Right lung (tissue), 5 donors: ENCODE measurements around the gene CD300LD. TPM values are rescaled to one million over a fixed set of nuclear protein-coding genes. Genes with fewer than 3 reads are reported as not detected.
"Not testable (repeated sequence)": the region's sequence is repeated elsewhere in the genome, so short reads cannot be mapped to it uniquely, and the experiment has no call there.

Experiments
- DNase-seq, 2 donors: peaks; one replicate each; pipeline ENCODE4 v3.0.0-alpha.2; 2013
- polyA plus RNA-seq, 5 donors: library from polyadenylated mRNA; unstranded; fragments of 120-200 nt; gene quantifications; one replicate each; pipeline versions ENCODE4 v1.2.1 to v1.2.3, GENCODE V29; 2013; ENCODE audit warnings: inconsistent platforms in 1 of 5, low replicate concordance in 1 of 5; ENCODE audit not compliant: insufficient read length in 5 of 5, insufficient read depth in 1 of 5

The CD300LD gene
- polyA plus RNA-seq, 5 donors, result 0.08 TPM; not detected in 4

DNA sequence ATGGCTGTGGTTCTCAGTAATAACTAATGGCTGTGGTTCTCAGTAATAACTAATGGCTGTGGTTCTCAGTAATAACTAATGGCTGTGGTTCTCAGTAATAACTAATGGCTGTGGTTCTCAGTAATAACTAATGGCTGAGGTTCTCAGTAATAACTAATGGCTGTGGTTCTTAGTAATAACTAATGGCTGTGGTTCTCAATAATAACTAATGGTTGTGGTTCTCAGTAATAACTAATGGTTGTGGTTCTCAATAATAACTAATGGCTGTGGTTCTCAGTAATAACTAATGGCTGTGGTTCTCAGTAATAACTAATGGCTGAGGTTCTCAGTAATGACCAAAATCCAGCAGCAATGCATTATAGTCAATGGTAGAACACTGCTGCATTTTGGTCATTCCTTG lies 18.4 kb downstream of the CD300LD start:
- DNase-seq, result not testable (repeated sequence)

- DNase-seq, result no peak
Measured at GRCh38 chr17:74573169-74573568, 18.9 kb downstream of the CD300LD start.

DNA sequence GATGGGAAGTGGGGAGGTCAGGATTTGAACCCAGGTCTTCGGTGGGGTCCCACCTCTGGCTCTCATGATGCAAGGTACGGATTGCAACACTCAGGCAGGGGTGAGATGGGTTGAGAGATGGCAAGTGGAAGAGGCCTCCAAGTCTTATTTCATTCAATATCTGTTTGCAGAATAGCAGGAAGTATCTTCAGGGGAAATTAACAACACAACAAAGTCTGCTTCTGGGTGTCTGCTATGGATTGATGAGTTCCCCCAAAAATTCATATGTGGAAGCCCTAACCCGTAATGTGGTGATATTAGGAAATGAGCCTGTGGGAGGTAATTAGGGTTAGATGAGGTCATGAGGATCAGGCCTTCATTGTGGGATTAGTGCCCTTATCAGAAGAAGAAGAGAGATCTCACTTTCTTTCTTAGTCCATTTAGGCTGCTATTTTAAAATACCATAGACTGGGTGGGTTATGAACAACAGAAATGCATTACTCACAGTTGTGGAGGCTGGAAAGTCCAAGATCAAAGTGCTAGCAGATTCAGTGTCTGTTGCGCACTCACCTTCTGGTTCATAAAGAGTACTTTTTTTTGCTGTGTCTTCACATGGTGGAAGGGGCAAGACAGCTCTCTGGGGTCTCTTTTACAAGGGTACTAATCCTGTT lies 20.3 kb downstream of the CD300LD start:
- DNase-seq, result no peak

DNA sequence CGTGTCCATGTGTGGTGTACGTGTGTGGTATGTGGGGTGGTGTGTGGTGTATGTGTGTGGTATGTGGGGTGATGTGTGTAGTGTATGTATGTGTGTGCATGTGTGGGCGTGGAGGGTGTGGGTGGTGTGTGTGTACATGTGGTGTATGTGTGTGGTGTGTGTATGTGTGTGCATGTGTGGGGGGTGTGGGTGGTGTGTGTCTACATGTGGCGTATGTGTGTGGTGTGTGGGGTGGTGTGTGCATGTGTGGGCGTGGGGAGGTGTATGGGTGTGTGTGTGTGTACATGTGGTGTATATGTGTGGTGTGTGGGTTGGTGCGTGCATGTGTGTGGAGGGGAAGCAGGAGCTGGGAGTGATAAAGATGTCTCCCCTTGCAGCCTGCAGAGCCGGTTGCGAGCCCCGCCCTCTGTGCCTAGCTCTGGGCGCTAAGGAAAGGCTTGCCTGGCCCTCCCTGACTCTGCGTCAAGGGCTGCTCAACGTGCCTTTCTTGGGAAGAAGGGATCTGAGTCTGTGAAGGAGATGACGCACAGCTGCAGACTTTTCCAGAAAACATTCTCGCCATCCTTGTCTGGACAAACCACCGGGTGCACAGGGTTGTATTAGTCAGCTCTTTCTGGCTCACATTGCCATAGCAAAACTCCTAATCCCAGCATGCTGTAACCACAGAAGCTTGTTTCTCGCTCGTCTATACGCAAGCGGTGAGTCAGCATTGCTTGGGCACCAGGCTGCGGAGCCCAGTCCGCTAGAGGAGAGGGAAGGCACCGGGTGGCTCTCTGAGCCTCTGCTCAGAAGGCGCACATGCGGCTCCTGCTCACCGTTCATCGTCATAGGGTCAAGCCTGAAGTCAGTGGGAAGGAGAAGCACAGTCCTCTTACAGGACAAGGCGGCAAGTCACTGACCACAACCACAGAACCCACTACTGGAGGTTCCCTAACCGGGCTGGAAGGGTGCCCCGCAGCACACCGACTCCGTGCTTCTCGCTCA lies 22.8 kb downstream of the CD300LD start:
- peak in 1 of 2 donors; percentile 2 for DNase-seq

DNA sequence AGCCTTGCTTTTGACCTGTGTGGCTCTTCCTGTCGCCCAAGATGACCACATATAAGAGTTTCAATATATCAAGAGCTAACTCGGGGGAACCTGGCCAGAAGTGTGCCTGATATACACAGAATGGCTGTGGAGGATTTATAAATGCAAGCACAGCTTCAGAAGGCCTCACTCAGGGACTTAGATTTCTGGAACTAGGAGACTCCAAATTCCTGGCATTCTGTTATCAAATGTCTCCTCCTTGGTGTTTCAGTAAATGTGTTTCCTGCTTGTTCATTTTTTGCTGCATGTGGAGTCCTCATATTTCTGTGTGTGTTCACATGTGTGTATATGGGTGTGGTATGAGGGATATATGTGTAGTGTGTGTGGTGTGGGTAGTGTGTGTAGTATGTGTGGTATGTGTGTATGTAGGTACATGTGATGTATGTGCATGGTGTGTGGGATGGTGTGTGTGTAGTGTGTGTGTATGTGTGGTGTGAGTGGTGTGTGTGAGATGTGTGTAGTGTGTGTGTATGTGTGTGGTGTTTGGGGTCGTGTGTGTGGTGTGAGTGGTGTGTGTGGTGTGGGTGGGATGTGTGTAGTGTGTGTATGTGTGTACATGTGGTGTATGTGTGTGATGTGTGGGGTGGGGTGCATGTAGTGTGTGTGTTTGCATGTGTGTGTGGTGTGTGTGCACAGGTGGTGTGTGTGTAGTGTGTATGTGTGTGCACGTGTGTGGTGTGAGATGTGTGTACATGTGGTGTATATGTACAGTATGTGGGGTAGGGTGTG lies 23.8 kb downstream of the CD300LD start:
- DNase-seq, result no peak

- DNase-seq, result no peak
Measured at GRCh38 chr17:74567397-74567796, 24.7 kb downstream of the CD300LD start, which contains the start of gene CD300H. Gene CD300H, minus strand, starts transcription at chr17:74567509.

- peak in 1 of 2 donors; percentile 2 for DNase-seq
Measured at GRCh38 chr17:74566132-74566753, 25.8 kb downstream of the CD300LD start.

DNA sequence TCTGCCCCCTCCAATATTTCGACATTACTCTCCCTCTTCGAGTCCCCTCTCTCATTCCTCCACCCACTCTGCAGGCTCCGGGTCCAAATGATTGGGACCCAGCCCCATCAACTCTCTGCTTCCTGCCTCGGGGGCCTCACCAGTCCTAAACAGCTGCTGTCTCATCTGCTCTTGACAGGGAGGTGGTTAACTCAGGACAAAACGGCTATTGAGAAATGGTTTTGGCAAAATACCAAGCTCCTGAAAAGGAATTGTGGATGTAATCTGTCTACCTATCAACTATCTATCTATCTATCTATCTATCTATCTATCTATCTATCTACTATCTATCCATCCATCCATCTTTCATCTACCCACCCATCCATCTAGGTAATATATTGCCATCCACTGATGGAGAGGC lies 27.0 kb downstream of the CD300LD start:
- no peak for DNase-seq

DNA sequence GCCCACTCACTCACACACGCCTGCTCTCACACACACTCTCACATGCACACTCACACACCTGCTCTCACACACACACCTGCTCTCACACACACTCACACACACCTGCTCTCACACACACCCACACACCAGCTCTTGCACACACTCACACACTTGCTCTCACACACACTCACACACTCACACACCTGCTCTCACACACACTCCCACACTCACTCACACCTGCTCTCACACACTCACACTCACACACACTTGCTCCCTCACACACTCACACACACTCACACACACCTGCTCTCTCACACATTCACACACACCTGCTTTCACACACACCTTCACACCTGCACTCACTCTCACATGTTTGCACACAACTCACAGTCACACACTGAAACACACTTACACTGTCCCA lies 28.7 kb downstream of the CD300LD start:
- DNase-seq, result no peak

- DNase-seq, result no peak
Measured at GRCh38 chr17:74561586-74561985, 30.5 kb downstream of the CD300LD start.

DNA sequence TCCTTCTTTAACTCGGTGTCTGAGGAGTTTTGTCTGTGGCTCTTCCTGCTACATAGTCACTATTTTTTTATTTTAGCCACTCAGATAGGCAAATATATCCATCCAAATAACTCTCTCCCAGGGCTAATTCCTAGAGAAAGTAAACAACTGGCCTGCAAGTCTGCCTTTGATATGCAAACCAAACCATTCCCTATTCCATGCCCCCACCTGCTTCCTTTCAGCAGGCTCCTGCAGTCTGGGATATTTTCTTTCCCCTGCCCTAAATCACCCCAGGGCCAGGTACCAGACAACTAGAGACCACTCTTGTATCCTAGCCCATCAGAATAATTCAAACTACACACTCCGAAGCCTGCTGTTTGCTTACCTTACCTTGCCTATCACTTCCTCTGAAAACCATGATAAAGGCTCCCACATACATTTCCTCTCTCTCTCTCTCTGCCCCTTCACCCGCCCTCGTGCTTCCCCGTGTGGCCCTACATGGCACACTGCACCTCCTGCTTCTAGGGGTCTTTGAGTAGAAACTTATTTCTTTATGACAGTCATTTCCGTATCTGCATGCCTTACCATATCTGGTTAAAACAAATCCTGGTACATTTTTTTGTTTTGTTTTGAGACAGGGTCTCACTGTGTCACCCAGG lies 33.1 kb downstream of the CD300LD start:
- no peak for DNase-seq

- not testable (repeated sequence) for DNase-seq
Measured at GRCh38 chr17:74558402-74558801, 33.7 kb downstream of the CD300LD start.

- no peak for DNase-seq
Measured at GRCh38 chr17:74555427-74555940, 36.6 kb downstream of the CD300LD start.

- no peak for DNase-seq
Measured at GRCh38 chr17:74554909-74555308, 37.2 kb downstream of the CD300LD start.

DNA sequence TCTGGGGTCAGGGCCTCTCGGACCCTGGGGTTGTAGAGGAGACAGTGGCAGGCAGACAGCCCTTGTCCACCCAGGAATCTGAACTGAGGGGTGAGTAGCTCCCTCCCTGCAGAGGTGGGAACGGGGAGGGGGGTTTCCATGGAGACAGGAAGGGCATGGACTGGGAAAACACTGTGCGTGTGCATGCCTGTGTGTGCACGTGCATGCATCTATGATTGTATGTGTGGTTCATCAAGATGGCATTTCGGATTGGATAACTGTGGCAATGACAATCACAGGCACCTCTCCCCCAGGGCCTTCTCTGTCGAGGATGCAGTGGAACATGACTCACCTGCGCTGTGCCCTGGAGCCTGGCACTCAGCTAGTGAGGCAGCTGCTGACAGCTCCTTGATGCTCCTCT lies 40.0 kb downstream of the CD300LD start:
- no peak for DNase-seq

- DNase-seq, result no peak
Measured at GRCh38 chr17:74550602-74551001, 41.5 kb downstream of the CD300LD start.

GRCh38 chr17:74549343-74549742 lies 42.7 kb downstream of the CD300LD start:
- DNase-seq, result no peak

- DNase-seq, result no peak
Measured at GRCh38 chr17:74547736-74548135, 44.3 kb downstream of the CD300LD start.

DNA sequence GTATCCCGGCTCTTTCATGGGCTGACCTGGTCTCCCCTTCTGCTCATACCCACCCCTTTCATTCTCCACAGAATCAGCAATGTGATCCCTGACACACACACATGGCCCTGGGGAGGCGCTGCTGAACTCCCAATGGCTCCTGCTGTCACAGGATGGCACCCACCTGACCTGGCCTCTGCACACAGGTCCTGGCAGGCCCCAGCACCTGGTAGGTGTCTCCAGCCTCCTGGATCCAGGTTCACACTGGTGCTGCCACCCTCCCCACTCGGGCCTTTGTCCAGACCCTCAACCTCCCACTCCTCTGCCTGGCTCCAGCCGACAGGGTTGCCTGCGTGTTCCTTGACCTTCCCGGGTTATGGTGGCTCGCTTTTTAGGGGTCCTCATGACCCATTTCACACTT lies 44.8 kb downstream of the CD300LD start:
- no peak for DNase-seq

- no peak for DNase-seq
Measured at GRCh38 chr17:74546586-74546985, 45.5 kb downstream of the CD300LD start.

GRCh38 chr17:74545843-74546230 lies 46.2 kb downstream of the CD300LD start, which contains the start of gene CD300C:
Gene CD300C, minus strand, starts transcription at chr17:74546115. Its CDS starts 333 bp downstream, at chr17:74545782.
- DNase-seq, result no peak
